DOHH2 (cell line): ENCODE data around the gene VWF.

Source experiments
- H3F3A ChIP-seq: fragments of 200-600 bp; sonication (generic), shearing (Covaris generic); 2 replicates; pipeline ENCODE4 v1.6.0; 2016; ENCODE audit warnings: antibody characterized with exemption, mild to moderate bottlenecking; ENCODE audit not compliant: control insufficient read depth, insufficient read depth
- H3K27ac ChIP-seq: fragments of 200-600 bp; sonication (generic); 2 replicates; pipeline ENCODE4 v1.5.1; 2014; ENCODE audit warnings: low read depth, mild to moderate bottlenecking, low read length, moderate library complexity
- H3K27me3 ChIP-seq: fragments of 200-600 bp; sonication (generic); 2 replicates; pipeline ENCODE4 v1.6.1; 2014; ENCODE audit warnings: mild to moderate bottlenecking, low read length, mixed read lengths; ENCODE audit not compliant: control insufficient read depth
- H3K36me3 ChIP-seq: fragments of 200-600 bp; sonication (generic); 2 replicates; pipeline ENCODE4 v1.6.1; 2014; ENCODE audit warnings: mild to moderate bottlenecking, low read length, moderate library complexity, mixed read lengths; ENCODE audit not compliant: control insufficient read depth
- H3K4me1 ChIP-seq: fragments of 200-600 bp; sonication (generic); 2 replicates; pipeline ENCODE4 v1.6.1; 2014; ENCODE audit warnings: mild to moderate bottlenecking, low read length, mixed read lengths; ENCODE audit not compliant: control insufficient read depth
- H3K4me2 ChIP-seq: fragments of 200-600 bp; sonication (generic); 2 replicates; pipeline ENCODE4 v1.6.0; 2014; ENCODE audit warnings: mild to moderate bottlenecking, low read length, moderate library complexity
- H3K4me3 ChIP-seq: fragments of 200-600 bp; sonication (generic); 2 replicates; pipeline ENCODE4 v1.5.1; 2014; ENCODE audit warnings: mild to moderate bottlenecking, low read length, mixed read lengths
- H3K79me2 ChIP-seq: fragments of 200-600 bp; sonication (generic); 2 replicates; pipeline ENCODE4 v1.6.1; 2014; ENCODE audit warnings: mild to moderate bottlenecking, low read length, mixed read lengths; ENCODE audit not compliant: control insufficient read depth
- H3K9me2 ChIP-seq: fragments of 200-600 bp; sonication (generic); replicated peaks from 2 replicates; pipeline ENCODE4 v1.6.1; 2014; ENCODE audit warnings: mild to moderate bottlenecking, low read length, mixed read lengths; ENCODE audit not compliant: control insufficient read depth
- H3K9me3 ChIP-seq: fragments of 200-600 bp; sonication (generic); 2 replicates; pipeline ENCODE4 v1.6.1; 2014; ENCODE audit warnings: antibody characterized with exemption, low read length, mixed read lengths; ENCODE audit not compliant: control insufficient read depth, insufficient read depth
- H4K20me1 ChIP-seq: fragments of 200-600 bp; sonication (generic); 2 replicates; pipeline ENCODE4 v1.6.0; 2014; ENCODE audit warnings: low read depth, mild to moderate bottlenecking, antibody characterized with exemption, low read length, moderate library complexity; ENCODE audit not compliant: control insufficient read depth, insufficient read depth
- CTCF ChIP-seq: fragments of 200-600 bp; sonication (generic); IDR thresholded peaks from one replicate; pipeline ENCODE4 v1.5.1; 2014; ENCODE audit warnings: antibody characterized with exemption, mild to moderate bottlenecking, low read depth, low read length; ENCODE audit not compliant: poor library complexity, severe bottlenecking
- EZH2phosphoT487 ChIP-seq: fragments of 200-600 bp; sonication (generic); IDR thresholded peaks from 2 replicates; pipeline ENCODE4 v1.6.1; 2017; ENCODE audit warnings: borderline replicate concordance, mild to moderate bottlenecking, antibody characterized with exemption, low read length, moderate library complexity, mixed read lengths

Gene VWF

GRCh38 chr12:5898874-5899273 is 225.6 kb downstream of the VWF start:
- no peaks in the 10 kb centered on the region for H4K20me1 ChIP-seq
- H3K9me3 ChIP-seq, result no peaks in the 10 kb centered on the region
- H3F3A ChIP-seq, result no peaks in the 10 kb centered on the region
- H3K27ac ChIP-seq, result no peak overlapping the region
- no peak overlapping the region for H3K4me2 ChIP-seq
- TF ChIP-seq EZH2phosphoT487 (no peak), CTCF (peak; percentile 33)
- no peaks in the 10 kb centered on the region for H3K9me2 ChIP-seq
- no peaks in the 10 kb centered on the region for H3K79me2 ChIP-seq
- H3K27me3 ChIP-seq, result no peaks in the 10 kb centered on the region
- no peak overlapping the region for H3K4me3 ChIP-seq
- H3K4me1 ChIP-seq, result no peaks in the 10 kb centered on the region
- H3K36me3 ChIP-seq, result no peaks in the 10 kb centered on the region
